HG02938 (cell line): ENCODE measurements around the gene IL1RAPL2.
"Not testable (repeated sequence)": the region's sequence is repeated elsewhere in the genome, so short reads cannot be mapped to it uniquely, and the experiment has no call there.

Experiments
- ATAC-seq: cut with Tn5 transposase; IDR thresholded peaks from one replicate; pipeline ENCODE4 v1.9.1; 2021; ENCODE audit warnings: mild to moderate bottlenecking, moderate library complexity; ENCODE audit not compliant: unreplicated experiment

Gene IL1RAPL2

DNA sequence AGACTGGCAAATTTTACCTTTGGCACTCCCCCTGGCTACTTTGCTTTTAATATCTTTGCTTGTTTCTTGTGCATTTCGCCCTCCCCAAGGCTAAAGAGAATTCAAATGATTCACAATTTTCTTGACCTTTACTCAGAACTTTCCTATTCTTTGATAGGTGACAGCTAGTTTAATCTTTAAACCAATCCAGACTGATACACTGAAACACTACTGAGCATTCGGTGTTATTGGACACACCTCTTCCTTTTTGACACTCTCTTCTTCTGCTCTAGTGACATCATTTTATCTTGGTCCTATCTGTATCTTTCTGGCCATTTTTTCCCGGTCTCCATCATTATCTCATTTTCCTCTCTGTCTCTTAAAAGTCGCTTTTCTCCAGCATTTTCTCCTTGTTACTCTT, 103.1 kb downstream of the IL1RAPL2 start:
- no peak for ATAC-seq

DNA sequence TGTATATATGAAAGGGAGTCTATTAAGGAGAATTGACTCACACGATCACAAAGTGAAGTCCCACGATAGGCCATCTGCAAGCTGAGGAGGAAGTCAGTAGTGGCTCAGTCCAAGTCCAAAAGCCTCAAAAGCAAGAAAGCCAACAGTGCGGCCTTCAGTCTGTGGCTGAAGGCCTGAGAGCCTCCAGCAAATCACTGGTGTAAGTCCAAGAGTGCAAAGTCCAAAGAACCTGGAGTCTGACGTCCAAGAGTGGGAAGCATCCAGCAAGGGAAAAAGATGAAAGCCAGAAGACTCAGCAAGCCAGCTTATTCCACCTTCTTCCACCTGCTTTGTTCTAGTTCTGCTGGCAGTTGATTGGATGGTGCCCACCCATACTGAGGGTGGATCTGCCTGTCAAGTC, 104.1 kb downstream of the IL1RAPL2 start:
- no peak for ATAC-seq

DNA sequence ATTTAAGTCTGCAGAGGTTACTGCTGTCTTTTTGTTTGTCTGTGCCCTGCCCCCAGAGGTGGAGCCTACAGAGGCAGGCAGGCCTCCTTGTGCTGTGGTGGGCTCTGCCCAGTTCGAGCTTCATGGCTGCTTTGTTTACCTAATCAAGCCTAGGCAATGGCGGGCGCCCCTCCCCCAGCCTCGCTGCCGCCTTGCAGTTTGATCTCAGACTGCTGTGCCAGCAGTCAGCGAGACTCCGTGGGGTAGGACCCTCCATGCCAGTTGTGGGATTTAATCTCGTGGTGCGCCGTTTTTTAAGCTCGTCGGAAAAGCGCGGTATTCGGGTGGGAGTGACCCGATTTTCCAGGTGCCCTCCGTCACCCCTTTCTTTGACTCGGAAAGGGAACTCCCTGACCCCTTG, 111.5 kb downstream of the IL1RAPL2 start:
- not testable (repeated sequence) for ATAC-seq

DNA sequence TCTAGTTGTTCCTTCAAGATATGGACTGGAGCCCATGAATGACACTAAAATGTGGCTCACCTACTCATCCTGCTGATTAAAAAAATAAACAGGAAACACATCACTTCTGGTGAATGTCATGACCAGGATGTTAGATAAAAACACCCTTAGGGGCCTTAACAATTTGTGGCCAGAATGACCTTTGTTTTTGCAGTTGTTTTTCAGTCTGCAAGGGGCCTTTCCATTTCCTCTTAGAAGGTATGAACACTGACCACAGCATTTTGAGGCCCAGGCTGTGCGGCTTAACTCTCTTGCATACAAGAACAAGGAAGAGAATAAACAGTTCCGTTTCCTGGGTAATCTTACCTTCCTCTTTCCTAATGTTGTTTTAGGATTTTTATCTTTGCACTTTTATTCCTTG, 113.2 kb downstream of the IL1RAPL2 start:
- ATAC-seq: no peak

DNA sequence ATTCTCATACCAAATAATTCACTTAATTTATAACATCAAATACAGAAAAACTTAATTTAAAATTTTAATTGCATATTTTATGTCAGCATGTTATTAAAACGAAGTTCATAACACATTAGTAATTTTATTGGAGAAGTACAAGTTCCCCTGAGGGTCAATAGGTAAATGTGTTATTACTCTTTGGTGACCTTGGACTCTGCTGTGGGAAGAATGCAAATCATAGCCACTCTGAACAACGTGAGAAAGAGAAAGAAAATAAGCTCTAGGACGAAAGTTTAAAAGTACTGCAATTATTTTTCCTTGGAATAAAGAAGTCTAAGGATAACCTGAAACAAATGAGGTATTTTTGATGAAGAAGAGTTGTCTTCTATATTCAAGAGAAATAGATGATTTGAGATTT, 115.2 kb downstream of the IL1RAPL2 start:
- no peak for ATAC-seq

DNA sequence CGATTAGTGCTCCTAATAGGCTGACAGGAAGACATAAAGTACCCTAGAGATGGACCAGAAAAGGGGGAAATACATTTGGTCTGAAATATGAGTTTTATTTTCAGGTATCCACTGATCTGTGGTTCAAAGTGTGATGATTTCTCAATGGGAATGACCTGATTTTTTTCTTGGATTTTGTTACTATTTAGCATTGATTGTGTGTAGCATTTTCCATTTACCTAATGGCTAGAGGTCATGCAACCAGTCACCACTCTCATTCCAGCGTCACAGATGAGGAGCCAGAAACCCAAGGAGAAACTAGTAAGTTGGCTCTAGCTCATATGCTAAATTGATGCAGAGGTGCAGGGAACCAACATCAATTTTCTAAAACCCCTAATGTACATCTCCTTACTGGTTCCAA, 118.1 kb downstream of the IL1RAPL2 start:
- no peak for ATAC-seq

DNA sequence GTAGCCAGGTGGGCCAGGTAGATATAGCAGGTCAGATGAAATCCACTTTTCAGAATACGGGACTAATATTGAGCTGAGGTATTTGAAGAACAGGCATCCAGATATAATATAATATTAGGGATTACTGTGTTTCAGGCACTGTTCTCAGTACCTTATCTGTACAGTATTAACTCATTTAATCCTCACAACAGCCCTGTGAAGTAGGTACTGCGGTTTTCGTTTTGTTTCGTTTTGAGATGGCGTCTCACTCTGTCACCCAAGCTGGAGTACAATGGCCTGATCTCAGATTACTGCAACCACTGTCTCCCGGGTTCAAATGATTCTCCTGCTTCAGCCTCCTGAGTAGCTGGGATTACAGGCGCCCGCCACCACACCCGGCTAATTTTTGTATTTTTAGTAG, 129.6 kb downstream of the IL1RAPL2 start:
- ATAC-seq: no peak

DNA sequence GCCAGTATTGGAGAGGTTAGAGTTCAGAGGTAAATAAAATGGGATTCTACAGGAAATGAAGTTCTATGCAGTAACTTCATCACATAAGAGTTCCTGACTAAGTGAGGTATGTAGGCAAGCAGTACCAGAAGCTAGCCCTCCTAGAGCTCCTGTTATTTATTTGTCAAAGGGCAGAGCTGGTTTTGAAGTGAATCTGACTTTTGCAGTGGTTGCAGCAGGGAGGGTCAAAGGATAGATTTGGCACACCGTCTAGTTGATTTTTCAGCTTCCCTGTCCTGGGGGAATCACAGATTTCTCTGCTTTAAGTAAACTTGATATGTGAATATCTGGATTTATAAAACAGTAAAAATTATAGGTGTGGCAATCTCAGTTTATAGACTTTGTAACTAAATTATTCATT, 130.7 kb downstream of the IL1RAPL2 start:
- no peak for ATAC-seq

DNA sequence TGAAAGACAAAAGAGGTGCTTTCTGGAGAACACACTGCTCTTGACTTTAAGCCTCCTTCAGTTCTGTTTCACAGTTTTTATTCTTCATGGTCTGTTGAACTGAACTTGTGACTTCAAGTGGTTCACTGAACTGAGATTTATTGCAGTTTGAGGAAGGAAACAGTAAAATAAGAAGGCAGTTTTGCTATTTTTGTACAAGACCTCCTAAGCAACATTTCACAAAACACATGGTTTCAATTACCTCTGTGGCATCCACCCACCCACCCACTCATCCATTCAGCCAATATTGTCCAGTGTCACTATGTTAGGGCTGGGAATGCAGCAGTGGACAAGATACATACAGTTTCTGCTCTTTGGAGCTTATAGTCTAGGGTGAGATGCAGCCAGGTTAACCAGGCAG, 131.3 kb downstream of the IL1RAPL2 start:
- no peak for ATAC-seq

DNA sequence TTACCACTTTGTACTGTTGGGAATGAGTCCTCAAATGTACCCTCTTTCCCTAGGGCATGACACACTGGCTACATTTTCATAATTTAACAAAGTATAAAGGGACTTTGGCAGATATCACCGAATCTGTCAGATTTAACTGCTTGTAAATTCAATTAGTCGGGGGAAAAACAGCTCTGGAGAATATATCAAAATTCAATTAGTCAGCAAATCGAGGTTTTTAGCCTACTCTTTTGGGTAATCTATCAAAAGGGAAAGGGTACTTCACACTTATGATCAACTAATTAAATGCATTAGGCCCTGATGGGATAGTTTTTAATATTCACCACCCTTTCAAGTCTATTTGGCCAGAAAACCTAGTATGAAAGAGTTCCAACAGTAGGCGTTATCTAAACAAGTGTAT, 141.0 kb downstream of the IL1RAPL2 start:
- ATAC-seq: no peak

DNA sequence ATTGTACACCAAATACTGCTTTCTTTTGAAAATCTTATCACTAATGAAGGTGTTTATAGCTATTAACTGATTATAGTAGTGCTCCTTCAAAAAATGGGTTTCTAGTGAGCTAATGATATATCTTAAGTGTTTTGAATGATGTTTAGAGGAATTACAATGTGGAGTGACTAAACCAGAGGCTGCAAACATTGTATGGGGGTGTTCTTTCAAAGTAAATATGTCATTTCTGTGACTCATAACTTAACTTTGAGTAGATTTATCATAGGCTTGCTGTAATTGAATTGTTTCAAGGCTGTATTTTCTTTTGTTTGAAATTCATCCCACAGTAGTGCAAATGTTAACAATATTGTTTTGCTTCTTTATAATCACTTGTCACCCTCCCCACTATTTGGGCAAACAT, 141.6 kb downstream of the IL1RAPL2 start:
- ATAC-seq: no peak

DNA sequence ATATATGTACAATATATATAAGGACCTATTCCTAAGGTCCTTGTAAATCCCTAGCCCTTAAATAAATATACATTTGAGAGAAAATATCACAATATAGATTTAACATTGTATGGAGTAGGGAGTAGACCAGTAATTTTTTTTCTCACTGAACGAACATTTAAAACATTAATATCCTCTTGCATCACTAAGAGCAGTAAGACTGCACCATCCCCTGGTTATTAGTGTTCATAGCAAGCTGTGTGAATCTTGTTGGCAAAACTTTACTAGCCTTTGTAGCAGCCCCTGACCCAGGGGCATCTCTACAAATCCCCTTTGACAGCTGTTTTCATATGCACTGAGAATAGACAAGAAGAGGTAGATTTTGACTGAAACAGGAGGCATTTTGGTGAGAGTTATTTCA, 146.5 kb downstream of the IL1RAPL2 start:
- ATAC-seq: no peak

DNA sequence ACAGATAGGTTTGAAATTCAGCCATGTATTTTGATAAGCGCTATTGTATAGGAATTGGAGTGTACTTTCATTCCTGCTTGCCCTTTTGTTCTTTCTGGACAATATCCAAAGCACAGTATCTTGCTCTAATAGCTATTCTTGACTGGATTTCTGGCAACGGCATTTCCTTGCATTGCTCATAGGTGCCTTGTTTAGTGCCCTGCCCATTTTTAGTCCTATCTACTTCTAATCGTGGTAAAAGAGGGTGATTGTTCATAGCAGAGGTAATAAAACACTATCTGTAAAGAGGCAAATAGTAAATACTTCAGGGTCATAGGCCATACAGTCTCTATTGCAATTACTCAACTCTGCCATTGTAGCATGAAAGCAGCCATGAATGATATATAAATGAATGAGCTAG, 155.9 kb downstream of the IL1RAPL2 start:
- no peak for ATAC-seq

DNA sequence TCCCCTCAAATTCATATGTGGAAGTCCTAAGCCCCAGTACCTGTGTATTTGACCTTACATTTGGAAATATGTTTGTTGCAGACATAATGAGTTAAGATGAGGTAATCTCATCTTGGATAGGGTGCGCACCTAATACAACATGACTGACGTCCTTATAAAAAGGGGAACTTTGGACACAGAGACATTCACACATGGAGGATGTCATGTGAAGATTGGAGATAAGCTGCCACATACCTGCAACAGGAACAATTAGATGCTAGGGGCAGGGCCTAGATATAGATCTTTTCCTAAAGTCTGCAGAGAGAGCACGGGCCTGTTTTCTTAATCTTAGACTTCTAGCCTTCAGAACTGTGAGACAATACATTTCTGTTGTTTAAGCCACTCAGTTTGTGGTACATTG, 162.5 kb downstream of the IL1RAPL2 start:
- no peak for ATAC-seq

DNA sequence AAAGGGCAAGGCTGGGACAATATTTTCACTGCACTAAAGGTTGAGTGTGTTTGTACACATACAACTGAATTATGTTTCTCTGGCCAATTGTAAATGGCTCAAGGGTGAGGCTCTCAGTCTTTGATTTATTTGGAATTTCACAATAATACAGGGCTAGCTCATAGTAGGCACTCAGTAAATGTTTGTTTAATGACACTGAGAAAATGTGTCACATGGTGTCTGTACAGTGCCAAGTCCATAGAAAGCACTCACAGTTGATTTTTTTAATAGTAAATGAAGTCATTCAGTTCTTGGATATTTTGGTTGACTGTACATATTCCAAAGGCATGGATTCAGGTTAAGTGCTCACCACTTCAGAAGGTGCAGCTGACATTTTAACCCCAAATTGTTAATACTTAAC, 176.4 kb downstream of the IL1RAPL2 start:
- no peak for ATAC-seq

DNA sequence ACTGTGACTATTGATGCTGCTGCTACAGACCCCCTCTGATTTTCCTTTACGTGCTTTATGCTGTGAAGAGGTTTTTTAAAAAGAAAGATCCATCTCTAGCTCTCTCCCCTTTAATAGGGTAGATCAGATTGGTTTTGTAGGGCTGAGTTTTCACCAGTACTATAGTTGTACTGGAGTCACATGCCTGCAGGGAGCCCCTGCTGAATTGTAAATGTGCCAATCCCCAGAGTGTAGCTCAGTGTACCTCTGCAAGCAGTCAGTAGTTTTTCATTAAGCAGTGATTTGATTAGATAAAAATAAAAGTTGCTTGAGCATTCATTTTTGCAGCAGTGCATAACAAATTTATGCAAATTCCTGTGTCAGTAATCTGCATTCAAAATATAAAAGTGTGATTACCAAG, 179.2 kb downstream of the IL1RAPL2 start:
- ATAC-seq: no peak

DNA sequence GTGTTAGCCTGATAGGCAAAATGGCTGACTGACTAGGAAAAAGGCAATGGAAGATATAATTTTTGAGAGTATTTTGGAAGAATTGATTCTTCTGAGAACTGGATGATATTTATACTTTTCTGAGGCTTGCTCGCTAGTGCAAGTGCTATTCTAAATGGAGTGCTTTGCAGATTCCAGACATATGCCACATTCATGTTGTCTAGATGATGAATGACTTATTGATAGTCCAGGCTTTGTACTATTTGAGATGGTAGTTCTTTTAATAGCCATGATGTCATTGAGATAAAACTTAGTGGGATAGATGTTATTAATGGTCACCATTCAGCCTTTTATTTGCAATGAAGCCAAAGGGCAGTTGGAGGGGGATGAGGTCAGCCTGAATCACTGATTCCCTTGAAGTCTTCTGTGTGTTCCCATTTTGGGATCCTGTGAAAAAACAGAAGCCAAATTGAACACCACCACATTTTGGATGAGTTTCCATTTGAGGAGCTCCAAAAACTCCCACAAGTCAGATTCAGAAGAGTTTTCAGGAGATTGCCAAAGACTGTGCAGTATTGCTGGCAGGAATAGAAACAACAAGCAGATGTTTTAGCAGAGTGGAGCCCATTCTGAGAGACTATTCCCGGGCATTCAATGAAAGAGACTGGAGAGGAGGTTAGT, 184.1 kb downstream of the IL1RAPL2 start:
- ATAC-seq: no peak

DNA sequence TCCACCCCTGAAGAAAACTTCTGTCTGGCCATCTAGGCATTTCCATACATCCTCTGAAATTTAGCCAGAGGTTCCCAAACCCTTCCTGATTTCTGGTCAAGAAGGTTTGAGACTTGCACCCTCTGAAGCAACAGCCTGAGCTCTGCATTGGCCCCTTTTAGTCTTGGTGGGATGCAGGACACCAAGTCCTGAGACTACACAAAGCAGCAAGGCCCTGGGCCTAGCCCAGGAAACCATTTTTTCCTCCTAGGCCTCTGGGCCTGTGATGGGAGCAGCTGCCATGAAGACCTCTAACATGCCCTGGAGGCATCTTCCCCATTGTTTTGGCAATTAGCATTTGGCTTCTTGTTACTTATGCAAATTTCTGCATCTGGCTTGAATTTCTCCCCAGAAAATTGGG, 196.6 kb downstream of the IL1RAPL2 start:
- no peak for ATAC-seq

DNA sequence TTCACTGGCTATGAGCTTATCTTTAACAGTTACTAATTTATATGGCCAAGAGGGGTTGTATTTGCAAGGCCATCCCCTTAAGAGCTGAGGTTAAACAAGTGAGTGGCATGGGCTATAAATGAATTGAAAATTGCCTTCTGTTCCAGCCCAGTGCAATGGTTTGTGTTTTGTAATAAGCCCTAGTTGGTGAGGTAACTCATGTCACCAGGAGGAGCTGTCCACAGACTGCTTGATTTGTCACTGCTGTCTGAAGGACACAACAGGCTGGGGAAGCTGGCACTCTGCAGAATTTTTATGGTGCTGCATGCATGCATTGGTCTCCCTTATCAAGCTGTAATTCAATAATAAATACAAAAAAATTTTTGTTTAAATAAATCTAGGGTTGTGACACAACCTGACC, 223.8 kb downstream of the IL1RAPL2 start:
- no peak for ATAC-seq

DNA sequence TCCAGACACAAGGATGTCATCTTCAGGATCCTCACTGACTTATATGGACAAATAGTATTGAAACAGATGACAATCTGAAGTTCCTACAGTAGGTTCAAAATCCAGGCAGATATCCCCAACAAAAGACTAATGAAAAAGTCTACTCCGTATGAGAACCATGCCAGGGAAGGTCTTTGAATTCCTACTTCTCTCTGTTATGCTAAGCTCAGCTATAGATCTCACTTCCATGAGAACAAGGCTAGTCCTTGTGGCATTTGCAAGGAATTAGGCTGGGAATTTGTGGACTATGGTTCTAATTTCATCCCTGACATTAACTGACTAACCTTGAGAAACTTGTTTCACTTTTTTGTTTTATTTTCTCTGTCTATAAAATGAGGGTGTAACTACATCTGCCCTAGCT, 229.8 kb downstream of the IL1RAPL2 start:
- no peak for ATAC-seq

DNA sequence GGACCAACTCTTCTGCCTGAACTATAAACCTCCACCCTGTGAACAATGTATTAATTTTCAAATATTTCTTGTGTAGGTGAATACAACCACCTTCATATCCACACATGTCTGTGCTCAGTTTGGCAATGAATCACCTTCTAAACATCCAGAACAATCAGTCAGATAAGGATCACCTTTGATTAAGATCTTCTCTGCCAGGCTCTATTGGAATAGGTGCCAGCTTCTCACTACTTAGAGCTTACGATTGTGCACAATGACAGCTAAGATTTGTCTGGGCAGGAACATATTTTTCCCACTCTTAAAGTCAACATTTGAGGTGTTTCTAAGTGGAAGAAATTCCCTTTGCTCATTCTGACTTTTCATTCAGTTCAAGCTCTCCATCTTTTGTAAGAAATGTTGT, 237.2 kb downstream of the IL1RAPL2 start:
- no peak for ATAC-seq

DNA sequence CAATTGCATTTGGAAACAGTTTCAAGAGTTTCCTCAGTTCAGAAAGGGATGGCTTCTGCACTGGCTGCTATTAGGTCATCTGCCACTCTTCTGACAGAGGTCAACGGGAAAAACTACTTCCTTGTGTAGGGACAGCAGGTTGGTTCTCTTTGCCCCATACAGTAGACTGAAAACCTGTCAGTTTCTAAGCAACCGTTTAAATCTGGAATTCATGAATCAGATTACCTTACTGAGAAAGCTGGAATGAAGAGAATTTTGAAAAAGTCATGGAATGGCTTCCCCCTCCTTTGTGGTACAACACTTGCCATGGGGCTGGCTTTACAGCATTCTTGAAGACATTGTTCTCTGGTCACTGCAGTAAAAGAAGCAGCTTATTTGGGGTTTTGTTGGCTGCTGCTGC, 240.3 kb downstream of the IL1RAPL2 start:
- ATAC-seq: no peak

DNA sequence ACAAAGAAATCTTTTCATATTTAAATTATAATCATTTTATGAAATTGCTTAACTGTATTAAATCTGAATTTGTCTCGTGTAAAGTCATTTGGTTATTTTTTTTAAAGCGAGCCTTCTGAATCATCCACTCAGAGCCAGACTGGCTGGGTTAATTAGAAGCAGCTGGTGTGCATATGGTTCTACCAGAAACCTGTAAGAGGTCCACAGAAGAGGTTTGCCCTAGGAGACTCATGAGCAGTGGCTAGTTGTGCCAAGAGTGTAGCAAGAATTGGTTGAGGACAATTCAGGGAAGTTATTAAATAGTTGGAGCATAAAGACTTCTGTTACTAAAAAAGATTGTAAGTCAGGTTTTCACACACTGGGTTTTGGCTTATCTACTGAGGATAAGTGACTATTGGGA, 267.4 kb downstream of the IL1RAPL2 start:
- ATAC-seq: no peak

DNA sequence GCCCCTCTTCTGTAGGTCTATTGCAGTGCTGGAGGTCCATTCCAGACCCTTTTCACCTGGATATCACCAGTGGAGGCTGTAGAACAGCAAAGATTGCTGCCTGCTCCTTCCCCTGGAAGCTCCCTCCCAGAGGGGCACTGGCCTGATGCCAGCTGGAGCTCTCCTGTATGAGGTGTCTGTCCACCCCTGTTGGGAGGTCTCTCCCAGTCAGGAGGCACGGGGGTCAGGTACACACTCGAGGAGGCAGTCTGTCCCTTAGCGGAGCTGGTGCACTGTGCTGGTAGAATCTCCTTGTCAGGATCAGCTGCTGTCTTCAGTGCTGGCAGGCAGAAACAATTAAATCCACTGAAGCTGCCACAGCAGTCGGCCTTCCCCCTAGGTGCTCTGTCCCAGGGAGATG, 276.6 kb downstream of the IL1RAPL2 start:
- ATAC-seq: no peak
